Memory B cell (primary cell): ENCODE data around the gene ZRSR2.

Experiments used
- ATAC-seq: fragments of 150-1000 bp; cut with Tn5 transposase; 2 replicates; pipeline ENCODE4 v1.10.0; 2021; ENCODE audit warnings: low read depth, mild to moderate bottlenecking, moderate library complexity
- DNase-seq, 2 donors: peaks; one replicate each; pipeline ENCODE4 v3.0.0; 2022; ENCODE audit warnings: low spot score in 2 of 2
- H3K27ac Mint-ChIP-seq: one replicate; pipeline ENCODE4 v1.8.0; 2022; ENCODE audit warnings: mild to moderate bottlenecking, moderate library complexity, mixed read lengths
- H3K27me3 Mint-ChIP-seq: one replicate; pipeline ENCODE4 v1.8.0; 2022; ENCODE audit warnings: mixed read lengths
- H3K36me3 Mint-ChIP-seq: one replicate; pipeline ENCODE4 v1.8.0; 2022; ENCODE audit warnings: mild to moderate bottlenecking, mixed read lengths
- H3K4me1 Mint-ChIP-seq: one replicate; pipeline ENCODE4 v1.8.0; 2022; ENCODE audit warnings: mixed read lengths
- H3K4me3 Mint-ChIP-seq: one replicate; pipeline ENCODE4 v1.8.0; 2022; ENCODE audit warnings: mild to moderate bottlenecking, moderate library complexity, mixed read lengths
- H3K9me3 Mint-ChIP-seq: one replicate; pipeline ENCODE4 v1.8.0; 2022; ENCODE audit warnings: mixed read lengths

ZRSR2 gene

GRCh38 chrX:15853586-15854079 is 63.3 kb downstream of the ZRSR2 start:
- DNase-seq = no peak
- Mint-ChIP-seq H3K27ac (peak overlapping the region; percentile 99), H3K9me3 (no peaks in the 10 kb centered on the region), H3K36me3 (peaks cover 5% of the 10 kb centered on the region), H3K4me3 (peak overlapping the region; percentile 77), H3K27me3 (no peaks in the 10 kb centered on the region), H3K4me1 (peaks cover 14% of the 10 kb centered on the region)
- no peak for ATAC-seq

GRCh38 chrX:15854080-15854655 is 63.9 kb downstream of the ZRSR2 start:
- ATAC-seq = peak; percentile 26
- H3K36me3 Mint-ChIP-seq = peaks cover 5% of the 10 kb centered on the region
- no peaks in the 10 kb centered on the region for H3K9me3 Mint-ChIP-seq
- H3K4me3 Mint-ChIP-seq = peak overlapping the region; percentile 77
- no peaks in the 10 kb centered on the region for H3K27me3 Mint-ChIP-seq
- peaks cover 14% of the 10 kb centered on the region for H3K4me1 Mint-ChIP-seq
- peak; percentile 37 to 65 for DNase-seq
- H3K27ac Mint-ChIP-seq = peak overlapping the region; percentile 99

GRCh38 chrX:15854712-15855567 is 64.7 kb downstream of the ZRSR2 start, which contains the start of gene AP1S2:
AP1S2 (minus strand) TSS chrX:15854813; CDS start chrX:15852524, 2,289 bp downstream.
- ATAC-seq (peak; percentile 86), DNase-seq (peak; percentile 92 to 99)
- Mint-ChIP-seq H3K4me1 (peaks cover 10% of the 10 kb centered on the region), H3K9me3 (no peaks in the 10 kb centered on the region), H3K27ac (peak within 1 kb of the TSS; percentile 99), H3K4me3 (peak within 1 kb of the TSS; percentile 93), H3K27me3 (no peaks in the 10 kb centered on the region), H3K36me3 (peaks cover under 1% of the 10 kb centered on the region)

GRCh38 chrX:15855568-15856221 is 65.4 kb downstream of the ZRSR2 start:
- Mint-ChIP-seq H3K27ac (peak overlapping the region; percentile 99), H3K27me3 (no peaks in the 10 kb centered on the region), H3K36me3 (no peaks in the 10 kb centered on the region), H3K4me1 (peaks cover 5% of the 10 kb centered on the region), H3K4me3 (peak overlapping the region; percentile 93), H3K9me3 (no peaks in the 10 kb centered on the region)
- DNase-seq (no peak), ATAC-seq (no peak)

- Mint-ChIP-seq H3K4me3 (peak overlapping the region; percentile 55), H3K4me1 (peaks cover 4% of the 10 kb centered on the region), H3K9me3 (no peaks in the 10 kb centered on the region), H3K27me3 (no peaks in the 10 kb centered on the region), H3K27ac (peak overlapping the region; percentile 99), H3K36me3 (no peaks in the 10 kb centered on the region)
- no peak for DNase-seq
- no peak for ATAC-seq
These were observed 65.9 kb downstream of the ZRSR2 start for GRCh38 chrX:15856222-15856587.

- ATAC-seq (no peak), DNase-seq (no peak)
- H3K36me3 Mint-ChIP-seq = no peaks in the 10 kb centered on the region
- peaks cover 4% of the 10 kb centered on the region for H3K4me1 Mint-ChIP-seq
- no peaks in the 10 kb centered on the region for H3K27me3 Mint-ChIP-seq
- H3K27ac Mint-ChIP-seq = peak overlapping the region; percentile 99
- H3K4me3 Mint-ChIP-seq = peak overlapping the region; percentile 55
- no peaks in the 10 kb centered on the region for H3K9me3 Mint-ChIP-seq
These were observed 66.4 kb downstream of the ZRSR2 start for GRCh38 chrX:15856636-15857035.

GRCh38 chrX:15858051-15858450 is 67.8 kb downstream of the ZRSR2 start:
- Mint-ChIP-seq H3K4me1 (peaks cover 4% of the 10 kb centered on the region), H3K27ac (no peak overlapping the region), H3K4me3 (no peak overlapping the region), H3K36me3 (no peaks in the 10 kb centered on the region), H3K9me3 (no peaks in the 10 kb centered on the region), H3K27me3 (no peaks in the 10 kb centered on the region)
- DNase-seq (no peak), ATAC-seq (no peak)

- no peaks in the 10 kb centered on the region for H3K9me3 Mint-ChIP-seq
- H3K4me3 Mint-ChIP-seq = no peak overlapping the region
- ATAC-seq = no peak
- H3K27ac Mint-ChIP-seq = no peak overlapping the region
- no peaks in the 10 kb centered on the region for H3K27me3 Mint-ChIP-seq
- H3K36me3 Mint-ChIP-seq = no peaks in the 10 kb centered on the region
- H3K4me1 Mint-ChIP-seq = peaks cover 4% of the 10 kb centered on the region
- no peak for DNase-seq
These were observed 70.6 kb downstream of the ZRSR2 start for GRCh38 chrX:15860921-15861320.

- H3K4me1 Mint-ChIP-seq = no peaks in the 10 kb centered on the region
- H3K36me3 Mint-ChIP-seq = no peaks in the 10 kb centered on the region
- DNase-seq = no peak
- no peaks in the 10 kb centered on the region for H3K9me3 Mint-ChIP-seq
- no peaks in the 10 kb centered on the region for H3K27me3 Mint-ChIP-seq
- no peak overlapping the region for H3K4me3 Mint-ChIP-seq
- no peak overlapping the region for H3K27ac Mint-ChIP-seq
- ATAC-seq = no peak
These were observed 73.7 kb downstream of the ZRSR2 start for GRCh38 chrX:15864023-15864422.

GRCh38 chrX:15864629-15865028 is 74.3 kb downstream of the ZRSR2 start:
- no peaks in the 10 kb centered on the region for H3K27me3 Mint-ChIP-seq
- H3K27ac Mint-ChIP-seq = no peak overlapping the region
- H3K4me3 Mint-ChIP-seq = no peak overlapping the region
- H3K9me3 Mint-ChIP-seq = no peaks in the 10 kb centered on the region
- no peaks in the 10 kb centered on the region for H3K4me1 Mint-ChIP-seq
- DNase-seq = no peak
- no peak for ATAC-seq
- H3K36me3 Mint-ChIP-seq = no peaks in the 10 kb centered on the region

GRCh38 chrX:15866147-15866546 is 75.9 kb downstream of the ZRSR2 start:
- no peaks in the 10 kb centered on the region for H3K9me3 Mint-ChIP-seq
- no peak overlapping the region for H3K4me3 Mint-ChIP-seq
- H3K4me1 Mint-ChIP-seq = no peaks in the 10 kb centered on the region
- no peaks in the 10 kb centered on the region for H3K27me3 Mint-ChIP-seq
- H3K27ac Mint-ChIP-seq = no peak overlapping the region
- DNase-seq = no peak
- no peak for ATAC-seq
- no peaks in the 10 kb centered on the region for H3K36me3 Mint-ChIP-seq

GRCh38 chrX:15869695-15870094 is 79.4 kb downstream of the ZRSR2 start:
- peaks cover 1% of the 10 kb centered on the region for H3K4me1 Mint-ChIP-seq
- DNase-seq (no peak), ATAC-seq (no peak)
- H3K27me3 Mint-ChIP-seq = no peaks in the 10 kb centered on the region
- H3K9me3 Mint-ChIP-seq = no peaks in the 10 kb centered on the region
- no peak overlapping the region for H3K4me3 Mint-ChIP-seq
- no peak overlapping the region for H3K27ac Mint-ChIP-seq
- peaks cover 1% of the 10 kb centered on the region for H3K36me3 Mint-ChIP-seq

GRCh38 chrX:15870310-15870709 is 80.0 kb downstream of the ZRSR2 start:
- H3K4me3 Mint-ChIP-seq = no peak overlapping the region
- H3K36me3 Mint-ChIP-seq = peaks cover 2% of the 10 kb centered on the region

More at GRCh38 chrX:15870310-15870709, 80.0 kb downstream of the ZRSR2 start:
- Mint-ChIP-seq H3K27me3 (no peaks in the 10 kb centered on the region), H3K27ac (no peak overlapping the region), H3K9me3 (no peaks in the 10 kb centered on the region), H3K4me1 (peaks cover 5% of the 10 kb centered on the region)
- ATAC-seq (no peak), DNase-seq (no peak)
